HepG2 (cell line): ENCODE data around the gene VGF. TPM values are rescaled to one million over a fixed set of nuclear protein-coding genes. Genes with fewer than 3 reads are reported as not detected.

Experiments
- CHCHD3 ChIP-seq: sonication (generic); formaldehyde crosslinking; IDR thresholded peaks from 2 replicates; pipeline ENCODE4 v1.8.0; 2022; ENCODE audit warnings: mild to moderate bottlenecking, missing genetic modification reagents, moderate library complexity
- ETV5 ChIP-seq: IDR thresholded peaks from 2 replicates; pipeline ENCODE4 v1.6.1; 2018; ENCODE audit warnings: missing biosample characterization, missing genetic modification reagents, inconsistent platforms, borderline replicate concordance
- HMG20A ChIP-seq: IDR thresholded peaks from 2 replicates; pipeline ENCODE4 v1.6.1; 2016; ENCODE audit warnings: borderline replicate concordance
- MZF1 ChIP-seq: sonication (generic); formaldehyde crosslinking; IDR thresholded peaks from 2 replicates; pipeline ENCODE4 v1.8.1; 2023; ENCODE audit warnings: mild to moderate bottlenecking, missing genetic modification reagents, borderline replicate concordance
- NPAS2 ChIP-seq: sonication (generic); formaldehyde crosslinking; IDR thresholded peaks from 2 replicates; pipeline ENCODE4 v1.8.0; 2022; ENCODE audit warnings: mild to moderate bottlenecking, missing genetic modification reagents, borderline replicate concordance
- TMF1 ChIP-seq: sonication (generic); formaldehyde crosslinking; IDR thresholded peaks from 2 replicates; pipeline ENCODE4 v1.8.1; 2022; ENCODE audit warnings: low read depth, missing genetic modification reagents
- ZNF224 ChIP-seq: sonication (generic); formaldehyde crosslinking; IDR thresholded peaks from 2 replicates; pipeline ENCODE4 v1.5.0; 2020; ENCODE audit warnings: mild to moderate bottlenecking, missing genetic modification reagents
- ZNF660 ChIP-seq: sonication (generic); formaldehyde crosslinking; IDR thresholded peaks from 2 replicates; pipeline ENCODE4 v1.5.1; 2020; ENCODE audit warnings: mild to moderate bottlenecking, low read depth, missing genetic modification reagents, borderline replicate concordance
- ZNF850 ChIP-seq: sonication (generic); formaldehyde crosslinking; conservative IDR thresholded peaks from 2 replicates; pipeline ENCODE4 v1.9.0; 2021; ENCODE audit warnings: mild to moderate bottlenecking, missing genetic modification reagents
- polyA plus RNA-seq, 8 experiments: library from polyadenylated mRNA; depleted of rRNA in 3 of 8; stranded (reverse) in 7 of 8; unstranded in 1 of 8; fragments of >200 nt; fragmentation: Illumina TruSeq in 4 of 8; extraction: Trizol in 4 of 8; gene quantifications; 2 replicates each; pipeline versions ENCODE4 v1.2.1 to v1.2.3, GENCODE V29; 2011 to 2016; ENCODE audit warnings: low read depth in 4 of 8, missing spikeins in 1 of 8, mixed read lengths in 1 of 8; ENCODE audit not compliant: insufficient read depth in 1 of 8
- total RNA-seq, 5 experiments: library from RNA; depleted of rRNA; stranded (reverse); fragments of >200 nt; fragmentation: Illumina TruSeq; extraction: Trizol; gene quantifications; 2 replicates each; pipeline ENCODE4 v1.2.3, GENCODE V29; 2016; ENCODE audit warnings: low read depth in 1 of 5
- TF ChIP-seq, protein P1 (sequence below): sonication (generic); formaldehyde crosslinking; IDR thresholded peaks from 2 replicates; pipeline ENCODE4 v1.8.1; 2023; ENCODE audit warnings: missing genetic modification reagents, inconsistent platforms, borderline replicate concordance
- TF ChIP-seq, protein P2 (sequence below): IDR thresholded peaks from 2 replicates; pipeline ENCODE4 v1.6.1; 2016; ENCODE audit warnings: low read depth
- TF ChIP-seq, protein P3 (sequence below): sonication (generic); formaldehyde crosslinking; IDR thresholded peaks from 2 replicates; pipeline ENCODE4 v1.5.0; 2020; ENCODE audit warnings: missing genetic modification reagents
- TF ChIP-seq, protein P4 (sequence below): sonication (generic); formaldehyde crosslinking; IDR thresholded peaks from 2 replicates; pipeline ENCODE4 v1.4.0; 2020; ENCODE audit warnings: missing genetic modification reagents, borderline replicate concordance
- TF ChIP-seq, protein P5 (sequence below): sonication (generic); formaldehyde crosslinking; IDR thresholded peaks from 2 replicates; pipeline ENCODE4 v1.5.0; 2020; ENCODE audit warnings: missing genetic modification reagents
- TF ChIP-seq, protein P6 (sequence below): sonication (generic); formaldehyde crosslinking; IDR thresholded peaks from 2 replicates; pipeline ENCODE4 v1.5.1; 2020; ENCODE audit warnings: mild to moderate bottlenecking, missing genetic modification reagents

Gene VGF
- total and polyA plus RNA-seq, 2 of the 13 experiments (the other 11 are each of a cell fraction or from before 2014, with no cell fraction given), result 0.12 to 0.46 TPM

DNA sequence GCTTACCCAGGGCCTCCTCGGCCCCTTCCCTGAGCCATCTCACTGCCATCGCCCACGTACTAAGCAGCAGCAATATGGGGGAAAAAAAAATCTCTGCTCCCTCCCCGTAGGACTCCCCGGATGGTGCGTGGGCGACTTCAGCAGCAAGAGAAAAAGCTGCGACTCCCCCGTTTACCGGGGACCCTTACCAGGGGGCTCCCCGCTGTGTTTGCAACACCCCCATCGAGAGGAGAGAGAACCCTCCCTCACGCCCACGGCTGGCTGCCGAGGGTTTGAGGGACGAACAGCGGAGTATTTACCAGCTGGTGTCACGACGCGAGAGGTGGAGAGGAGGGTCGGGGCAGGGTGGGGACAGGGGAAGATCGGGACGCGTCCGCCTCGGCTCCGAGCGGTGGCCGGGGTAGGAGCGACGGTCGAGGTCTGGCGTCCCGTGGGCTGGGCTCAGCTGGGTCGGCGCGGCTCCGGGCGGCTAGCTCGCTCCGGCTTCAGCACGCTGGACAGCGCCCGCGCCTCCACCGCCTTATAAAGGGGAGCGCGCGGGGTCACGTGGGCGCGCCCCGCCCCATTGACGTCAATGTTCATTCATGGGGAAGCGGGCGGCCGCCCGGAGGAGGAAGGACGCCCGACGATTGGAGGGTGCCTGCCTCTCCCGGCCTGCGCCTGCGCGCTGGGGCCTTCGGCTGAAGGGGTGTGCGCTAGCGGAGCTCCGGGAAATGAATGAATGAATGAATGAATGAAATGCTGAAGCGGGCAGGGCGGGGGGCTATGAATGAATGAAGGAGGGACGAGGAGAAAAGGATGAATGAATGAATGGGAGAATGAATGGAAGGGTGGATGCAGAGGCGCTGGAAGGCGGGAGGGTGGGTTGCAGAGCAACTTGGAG, at the start of gene VGF (continued):
- TF ChIP-seq ZNF660, result peak; percentile 90; the same call in 1 of the 2 replicates
- 0 out of 2 replicates have a peak, but pooled peaks have one; percentile 70 for TF ChIP-seq NPAS2
- peak; percentile 99 for TF ChIP-seq TMF1 (CRISPR knock-in tag)
- TF ChIP-seq, protein P1, sequence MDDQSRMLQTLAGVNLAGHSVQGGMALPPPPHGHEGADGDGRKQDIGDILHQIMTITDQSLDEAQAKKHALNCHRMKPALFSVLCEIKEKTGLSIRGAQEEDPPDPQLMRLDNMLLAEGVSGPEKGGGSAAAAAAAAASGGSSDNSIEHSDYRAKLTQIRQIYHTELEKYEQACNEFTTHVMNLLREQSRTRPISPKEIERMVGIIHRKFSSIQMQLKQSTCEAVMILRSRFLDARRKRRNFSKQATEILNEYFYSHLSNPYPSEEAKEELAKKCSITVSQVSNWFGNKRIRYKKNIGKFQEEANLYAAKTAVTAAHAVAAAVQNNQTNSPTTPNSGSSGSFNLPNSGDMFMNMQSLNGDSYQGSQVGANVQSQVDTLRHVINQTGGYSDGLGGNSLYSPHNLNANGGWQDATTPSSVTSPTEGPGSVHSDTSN (CRISPR knock-in tag), result peak; percentile 95
- no peak for TF ChIP-seq ZNF850 (CRISPR knock-in tag)
- TF ChIP-seq, protein P2, sequence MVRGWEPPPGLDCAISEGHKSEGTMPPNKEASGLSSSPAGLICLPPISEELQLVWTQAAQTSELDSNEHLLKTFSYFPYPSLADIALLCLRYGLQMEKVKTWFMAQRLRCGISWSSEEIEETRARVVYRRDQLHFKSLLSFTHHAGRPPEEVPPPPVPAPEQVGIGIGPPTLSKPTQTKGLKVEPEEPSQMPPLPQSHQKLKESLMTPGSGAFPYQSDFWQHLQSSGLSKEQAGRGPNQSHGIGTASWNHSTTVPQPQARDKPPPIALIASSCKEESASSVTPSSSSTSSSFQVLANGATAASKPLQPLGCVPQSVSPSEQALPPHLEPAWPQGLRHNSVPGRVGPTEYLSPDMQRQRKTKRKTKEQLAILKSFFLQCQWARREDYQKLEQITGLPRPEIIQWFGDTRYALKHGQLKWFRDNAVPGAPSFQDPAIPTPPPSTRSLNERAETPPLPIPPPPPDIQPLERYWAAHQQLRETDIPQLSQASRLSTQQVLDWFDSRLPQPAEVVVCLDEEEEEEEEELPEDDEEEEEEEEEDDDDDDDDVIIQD (CRISPR knock-in tag), result peak; percentile 74; the same call in 1 of the 2 replicates
- TF ChIP-seq, protein P3, sequence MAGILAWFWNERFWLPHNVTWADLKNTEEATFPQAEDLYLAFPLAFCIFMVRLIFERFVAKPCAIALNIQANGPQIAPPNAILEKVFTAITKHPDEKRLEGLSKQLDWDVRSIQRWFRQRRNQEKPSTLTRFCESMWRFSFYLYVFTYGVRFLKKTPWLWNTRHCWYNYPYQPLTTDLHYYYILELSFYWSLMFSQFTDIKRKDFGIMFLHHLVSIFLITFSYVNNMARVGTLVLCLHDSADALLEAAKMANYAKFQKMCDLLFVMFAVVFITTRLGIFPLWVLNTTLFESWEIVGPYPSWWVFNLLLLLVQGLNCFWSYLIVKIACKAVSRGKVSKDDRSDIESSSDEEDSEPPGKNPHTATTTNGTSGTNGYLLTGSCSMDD (CRISPR knock-in tag), result peak; percentile 92
- peak; percentile 84; the same call in 1 of the 2 replicates for TF ChIP-seq MZF1 (CRISPR knock-in tag)
- 0 out of 2 replicates have a peak, but pooled peaks have one; percentile 67 for TF ChIP-seq ZNF224 (CRISPR knock-in tag)
- peak; percentile 93 for TF ChIP-seq CHCHD3
- peak; percentile 81 for TF ChIP-seq ETV5
- TF ChIP-seq, protein P4, sequence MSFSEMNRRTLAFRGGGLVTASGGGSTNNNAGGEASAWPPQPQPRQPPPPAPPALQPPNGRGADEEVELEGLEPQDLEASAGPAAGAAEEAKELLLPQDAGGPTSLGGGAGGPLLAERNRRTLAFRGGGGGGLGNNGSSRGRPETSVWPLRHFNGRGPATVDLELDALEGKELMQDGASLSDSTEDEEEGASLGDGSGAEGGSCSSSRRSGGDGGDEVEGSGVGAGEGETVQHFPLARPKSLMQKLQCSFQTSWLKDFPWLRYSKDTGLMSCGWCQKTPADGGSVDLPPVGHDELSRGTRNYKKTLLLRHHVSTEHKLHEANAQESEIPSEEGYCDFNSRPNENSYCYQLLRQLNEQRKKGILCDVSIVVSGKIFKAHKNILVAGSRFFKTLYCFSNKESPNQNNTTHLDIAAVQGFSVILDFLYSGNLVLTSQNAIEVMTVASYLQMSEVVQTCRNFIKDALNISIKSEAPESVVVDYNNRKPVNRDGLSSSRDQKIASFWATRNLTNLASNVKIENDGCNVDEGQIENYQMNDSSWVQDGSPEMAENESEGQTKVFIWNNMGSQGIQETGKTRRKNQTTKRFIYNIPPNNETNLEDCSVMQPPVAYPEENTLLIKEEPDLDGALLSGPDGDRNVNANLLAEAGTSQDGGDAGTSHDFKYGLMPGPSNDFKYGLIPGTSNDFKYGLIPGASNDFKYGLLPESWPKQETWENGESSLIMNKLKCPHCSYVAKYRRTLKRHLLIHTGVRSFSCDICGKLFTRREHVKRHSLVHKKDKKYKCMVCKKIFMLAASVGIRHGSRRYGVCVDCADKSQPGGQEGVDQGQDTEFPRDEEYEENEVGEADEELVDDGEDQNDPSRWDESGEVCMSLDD (CRISPR knock-in tag), result peak; percentile 94
- TF ChIP-seq, protein P5, sequence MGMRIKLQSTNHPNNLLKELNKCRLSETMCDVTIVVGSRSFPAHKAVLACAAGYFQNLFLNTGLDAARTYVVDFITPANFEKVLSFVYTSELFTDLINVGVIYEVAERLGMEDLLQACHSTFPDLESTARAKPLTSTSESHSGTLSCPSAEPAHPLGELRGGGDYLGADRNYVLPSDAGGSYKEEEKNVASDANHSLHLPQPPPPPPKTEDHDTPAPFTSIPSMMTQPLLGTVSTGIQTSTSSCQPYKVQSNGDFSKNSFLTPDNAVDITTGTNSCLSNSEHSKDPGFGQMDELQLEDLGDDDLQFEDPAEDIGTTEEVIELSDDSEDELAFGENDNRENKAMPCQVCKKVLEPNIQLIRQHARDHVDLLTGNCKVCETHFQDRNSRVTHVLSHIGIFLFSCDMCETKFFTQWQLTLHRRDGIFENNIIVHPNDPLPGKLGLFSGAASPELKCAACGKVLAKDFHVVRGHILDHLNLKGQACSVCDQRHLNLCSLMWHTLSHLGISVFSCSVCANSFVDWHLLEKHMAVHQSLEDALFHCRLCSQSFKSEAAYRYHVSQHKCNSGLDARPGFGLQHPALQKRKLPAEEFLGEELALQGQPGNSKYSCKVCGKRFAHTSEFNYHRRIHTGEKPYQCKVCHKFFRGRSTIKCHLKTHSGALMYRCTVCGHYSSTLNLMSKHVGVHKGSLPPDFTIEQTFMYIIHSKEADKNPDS (CRISPR knock-in tag), result peak; percentile 79; the same call in 1 of the 2 replicates
- TF ChIP-seq HMG20A (CRISPR knock-in tag), result 0 out of 2 replicates have a peak, but pooled peaks have one; percentile 34
- TF ChIP-seq, protein P6, sequence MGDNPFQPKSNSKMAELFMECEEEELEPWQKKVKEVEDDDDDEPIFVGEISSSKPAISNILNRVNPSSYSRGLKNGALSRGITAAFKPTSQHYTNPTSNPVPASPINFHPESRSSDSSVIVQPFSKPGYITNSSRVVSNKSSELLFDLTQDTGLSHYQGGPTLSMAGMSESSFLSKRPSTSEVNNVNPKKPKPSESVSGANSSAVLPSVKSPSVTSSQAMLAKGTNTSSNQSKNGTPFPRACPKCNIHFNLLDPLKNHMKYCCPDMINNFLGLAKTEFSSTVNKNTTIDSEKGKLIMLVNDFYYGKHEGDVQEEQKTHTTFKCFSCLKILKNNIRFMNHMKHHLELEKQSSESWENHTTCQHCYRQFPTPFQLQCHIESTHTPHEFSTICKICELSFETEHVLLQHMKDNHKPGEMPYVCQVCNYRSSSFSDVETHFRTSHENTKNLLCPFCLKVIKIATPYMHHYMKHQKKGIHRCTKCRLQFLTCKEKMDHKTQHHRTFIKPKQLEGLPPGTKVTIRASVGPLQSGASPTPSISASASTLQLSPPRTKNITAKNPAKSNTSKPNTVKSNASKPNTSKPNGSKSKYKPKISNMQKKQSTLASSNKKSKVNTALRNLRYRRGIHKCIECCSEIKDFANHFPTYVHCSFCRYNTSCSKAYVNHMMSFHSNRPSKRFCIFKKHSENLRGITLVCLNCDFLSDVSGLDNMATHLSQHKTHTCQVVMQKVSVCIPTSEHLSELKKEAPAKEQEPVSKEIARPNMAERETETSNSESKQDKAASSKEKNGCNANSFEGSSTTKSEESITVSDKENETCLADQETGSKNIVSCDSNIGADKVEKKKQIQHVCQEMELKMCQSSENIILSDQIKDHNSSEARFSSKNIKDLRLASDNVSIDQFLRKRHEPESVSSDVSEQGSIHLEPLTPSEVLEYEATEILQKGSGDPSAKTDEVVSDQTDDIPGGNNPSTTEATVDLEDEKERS (CRISPR knock-in tag), result peak; percentile 97
